Measurements from ENCODE around the gene KIAA1191.

GRCh38 chr5:176410486-176411180 is 49.1 kb upstream of the KIAA1191 start:
- TF ChIP-seq STAT6 (CRISPR knock-in tag; conservative IDR thresholded peaks at IDR 0.05; ENCODE audit: low read depth), result no peak
- TF ChIP-seq, protein P1, sequence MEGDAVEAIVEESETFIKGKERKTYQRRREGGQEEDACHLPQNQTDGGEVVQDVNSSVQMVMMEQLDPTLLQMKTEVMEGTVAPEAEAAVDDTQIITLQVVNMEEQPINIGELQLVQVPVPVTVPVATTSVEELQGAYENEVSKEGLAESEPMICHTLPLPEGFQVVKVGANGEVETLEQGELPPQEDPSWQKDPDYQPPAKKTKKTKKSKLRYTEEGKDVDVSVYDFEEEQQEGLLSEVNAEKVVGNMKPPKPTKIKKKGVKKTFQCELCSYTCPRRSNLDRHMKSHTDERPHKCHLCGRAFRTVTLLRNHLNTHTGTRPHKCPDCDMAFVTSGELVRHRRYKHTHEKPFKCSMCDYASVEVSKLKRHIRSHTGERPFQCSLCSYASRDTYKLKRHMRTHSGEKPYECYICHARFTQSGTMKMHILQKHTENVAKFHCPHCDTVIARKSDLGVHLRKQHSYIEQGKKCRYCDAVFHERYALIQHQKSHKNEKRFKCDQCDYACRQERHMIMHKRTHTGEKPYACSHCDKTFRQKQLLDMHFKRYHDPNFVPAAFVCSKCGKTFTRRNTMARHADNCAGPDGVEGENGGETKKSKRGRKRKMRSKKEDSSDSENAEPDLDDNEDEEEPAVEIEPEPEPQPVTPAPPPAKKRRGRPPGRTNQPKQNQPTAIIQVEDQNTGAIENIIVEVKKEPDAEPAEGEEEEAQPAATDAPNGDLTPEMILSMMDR (IDR thresholded peaks at IDR 0.05), result no peak
- TF ChIP-seq ETV6 (CRISPR knock-in tag; IDR thresholded peaks at IDR 0.05), result no peak

Data from WTC11 (cell line).